NCI-H2171 (cell line): ENCODE data around the gene RPAP3.
"Not testable (repeated sequence)": the region's sequence is repeated elsewhere in the genome, so short reads cannot be mapped to it uniquely, and the experiment has no call there.

Experiments
- DNase-seq: peaks from one replicate; lab custom pipeline; 2025; lab: John Stamatoyannopoulos, UW

The RPAP3 gene

GRCh38 chr12:47667935-47668334 lies 37.9 kb downstream of the RPAP3 start:
- DNase-seq, result not testable (repeated sequence)

GRCh38 chr12:47652521-47653234 lies 53.2 kb downstream of the RPAP3 start:
- no peak for DNase-seq

GRCh38 chr12:47651368-47652254 lies 54.2 kb downstream of the RPAP3 start:
- DNase-seq, result peak; percentile 41

GRCh38 chr12:47650469-47650868 lies 55.4 kb downstream of the RPAP3 start:
- no peak for DNase-seq

GRCh38 chr12:47649381-47649780 lies 56.4 kb downstream of the RPAP3 start:
- no peak for DNase-seq

- no peak for DNase-seq
These were observed 57.7 kb downstream of the RPAP3 start for GRCh38 chr12:47648056-47648579.

GRCh38 chr12:47642310-47642709 lies 63.5 kb downstream of the RPAP3 start:
- not testable (repeated sequence) for DNase-seq

- DNase-seq, result peak; percentile 14
These were observed 68.7 kb downstream of the RPAP3 start for GRCh38 chr12:47636908-47637780.

GRCh38 chr12:47635770-47636169 lies 70.1 kb downstream of the RPAP3 start:
- DNase-seq, result not testable (repeated sequence)

- no peak for DNase-seq
These were observed 71.7 kb downstream of the RPAP3 start for GRCh38 chr12:47634127-47634526.

GRCh38 chr12:47621960-47622359 lies 83.9 kb downstream of the RPAP3 start:
- no peak for DNase-seq

- no peak for DNase-seq
These were observed 88.4 kb downstream of the RPAP3 start for GRCh38 chr12:47617476-47617875.

- no peak for DNase-seq
These were observed 89.4 kb downstream of the RPAP3 start for GRCh38 chr12:47616440-47616839.

GRCh38 chr12:47615711-47616110 lies 90.1 kb downstream of the RPAP3 start:
- DNase-seq, result no peak

GRCh38 chr12:47614521-47614920 lies 91.3 kb downstream of the RPAP3 start:
- no peak for DNase-seq

- no peak for DNase-seq
These were observed 92.9 kb downstream of the RPAP3 start for GRCh38 chr12:47612953-47613352.

GRCh38 chr12:47611906-47612305 lies 93.9 kb downstream of the RPAP3 start:
- DNase-seq, result no peak
